Astrocyte (in vitro differentiated cells and primary cell): ENCODE results near the gene ARF6. TPM values are rescaled to one million over a fixed set of nuclear protein-coding genes. Genes with fewer than 3 reads are reported as not detected.

Experiments
- DNase-seq: peaks from one replicate; pipeline ENCODE4 v3.0.0-alpha.2; 2010; ENCODE audit warnings: low read depth
- FAIRE-seq: peaks from 2 replicates; lab custom pipeline; 2011; peaks lifted over from hg19 to GRCh38; lab: Jason Lieb, UNC
- H2AFZ ChIP-seq: 2 replicates; pipeline ENCODE4 v1.6.0; 2012; ENCODE audit warnings: low read depth, low read length, inconsistent platforms
- H3K27ac ChIP-seq: 2 replicates; pipeline ENCODE4 v1.5.1; 2011; ENCODE audit warnings: low read depth, low read length, inconsistent platforms
- H3K27me3 ChIP-seq: 2 replicates; pipeline ENCODE4 v1.6.0; 2011; ENCODE audit warnings: low read length, inconsistent platforms; ENCODE audit not compliant: insufficient read depth
- H3K36me3 ChIP-seq: 2 replicates; pipeline ENCODE4 v1.5.1; 2011; ENCODE audit warnings: low read length, inconsistent platforms; ENCODE audit not compliant: insufficient read depth
- H3K4me1 ChIP-seq: 2 replicates; pipeline ENCODE4 v1.5.1; 2011; ENCODE audit warnings: low read length, inconsistent platforms; ENCODE audit not compliant: insufficient read depth
- H3K4me2 ChIP-seq: 2 replicates; pipeline ENCODE4 v1.6.0; 2012; ENCODE audit warnings: low read length, inconsistent platforms
- H3K4me3 ChIP-seq: 2 replicates; pipeline ENCODE4 v1.5.1; 2011; ENCODE audit warnings: low read depth, mild to moderate bottlenecking, low read length, inconsistent platforms; ENCODE audit not compliant: insufficient read depth
- H3K79me2 ChIP-seq: 2 replicates; pipeline ENCODE4 v1.6.0; 2012; ENCODE audit warnings: mild to moderate bottlenecking, low read length, inconsistent platforms; ENCODE audit not compliant: insufficient read depth
- H3K9ac ChIP-seq: 2 replicates; pipeline ENCODE4 v1.6.0; 2012; ENCODE audit warnings: mild to moderate bottlenecking, low read length, inconsistent platforms
- H3K9me3 ChIP-seq: 2 replicates; pipeline ENCODE4 v1.5.1; 2012; ENCODE audit warnings: low read depth, mild to moderate bottlenecking, low read length, inconsistent platforms; ENCODE audit not compliant: insufficient read depth
- H4K20me1 ChIP-seq: 2 replicates; pipeline ENCODE4 v1.6.0; 2012; ENCODE audit warnings: low read length, inconsistent platforms; ENCODE audit not compliant: insufficient read depth
- H3K27ac Mint-ChIP-seq: one replicate; pipeline ENCODE4 v1.8.0; 2021; ENCODE audit warnings: mild to moderate bottlenecking, mixed read lengths; ENCODE audit not compliant: unreplicated experiment
- H3K27me3 Mint-ChIP-seq: one replicate; pipeline ENCODE4 v1.8.0; 2021; ENCODE audit warnings: low read depth, mixed read lengths; ENCODE audit not compliant: unreplicated experiment
- H3K36me3 Mint-ChIP-seq: one replicate; pipeline ENCODE4 v1.8.0; 2021; ENCODE audit warnings: low read depth, mixed read lengths; ENCODE audit not compliant: unreplicated experiment
- H3K4me1 Mint-ChIP-seq: one replicate; pipeline ENCODE4 v1.8.0; 2021; ENCODE audit warnings: low read depth, mixed read lengths; ENCODE audit not compliant: unreplicated experiment
- H3K4me3 Mint-ChIP-seq: one replicate; pipeline ENCODE4 v1.8.0; 2021; ENCODE audit warnings: mild to moderate bottlenecking, moderate library complexity, mixed read lengths; ENCODE audit not compliant: unreplicated experiment
- H3K9me3 Mint-ChIP-seq: one replicate; pipeline ENCODE4 v1.8.0; 2021; ENCODE audit warnings: mild to moderate bottlenecking, mixed read lengths; ENCODE audit not compliant: unreplicated experiment
- CTCF ChIP-seq: IDR thresholded peaks from 2 replicates; pipeline ENCODE4 v1.5.1; 2011; ENCODE audit warnings: low read depth, mild to moderate bottlenecking, inconsistent platforms, low read length, moderate library complexity; ENCODE audit not compliant: insufficient read depth
- EZH2 ChIP-seq: IDR thresholded peaks from 2 replicates; pipeline ENCODE4 v1.6.1; 2012; ENCODE audit warnings: mild to moderate bottlenecking, low read length, inconsistent platforms; ENCODE audit not compliant: insufficient read depth
- total RNA-seq: library from RNA; stranded (reverse); gene quantifications from 2 replicates; pipeline ENCODE4 v1.2.1, GENCODE V29; 2021

The ARF6 gene
- total RNA-seq, 1 donor from 2014 or later: 53.4 TPM

- Histone ChIP-seq H2AFZ (no peak overlapping the region), H3K4me2 (no peak overlapping the region), H3K4me1 (no peaks in the 10 kb centered on the region), H3K27ac (no peak overlapping the region), H3K27me3 (no peaks in the 10 kb centered on the region), H3K9me3 (no peaks in the 10 kb centered on the region), H3K79me2 (no peaks in the 10 kb centered on the region), H3K4me3 (no peak overlapping the region), H4K20me1 (no peaks in the 10 kb centered on the region), H3K36me3 (no peaks in the 10 kb centered on the region), H3K9ac (no peak overlapping the region)
- DNase-seq (no peak), FAIRE-seq (no peak)
- Mint-ChIP-seq H3K27ac (no peak overlapping the region), H3K36me3 (no peaks in the 10 kb centered on the region), H3K27me3 (no peaks in the 10 kb centered on the region), H3K9me3 (no peaks in the 10 kb centered on the region), H3K4me3 (no peak overlapping the region), H3K4me1 (no peaks in the 10 kb centered on the region)
- TF ChIP-seq EZH2 (no peak), CTCF (no peak)
Measured at GRCh38 chr14:49924852-49925251, 32.0 kb downstream of the ARF6 start.

DNA sequence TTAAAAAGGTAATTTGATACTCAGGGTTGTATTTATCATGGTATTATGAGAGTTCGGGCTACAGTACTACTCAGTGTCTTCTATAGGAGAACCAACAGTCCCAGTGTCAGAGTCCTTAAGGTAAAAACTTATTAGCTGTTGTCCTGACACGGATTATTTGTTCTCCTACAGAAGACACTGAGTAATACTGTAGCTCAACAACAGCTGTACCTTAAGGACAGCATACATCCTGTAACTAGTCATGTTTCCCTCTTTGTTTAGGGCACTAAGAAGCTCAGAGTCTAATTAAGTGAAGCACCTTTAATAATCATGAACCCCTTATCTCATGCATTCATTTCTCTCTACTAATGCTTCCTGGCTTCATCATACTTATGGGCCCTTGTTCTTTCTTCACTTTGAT is 33.9 kb downstream of the ARF6 start:
- Mint-ChIP-seq H3K27me3 (no peaks in the 10 kb centered on the region), H3K36me3 (no peaks in the 10 kb centered on the region), H3K9me3 (no peaks in the 10 kb centered on the region), H3K4me1 (no peaks in the 10 kb centered on the region), H3K4me3 (no peak overlapping the region), H3K27ac (no peak overlapping the region)
- H3K4me1 ChIP-seq: no peaks in the 10 kb centered on the region
- no peak overlapping the region for H3K9ac ChIP-seq
- no peak for FAIRE-seq
- no peak for TF ChIP-seq EZH2
- no peak for TF ChIP-seq CTCF
- no peak for DNase-seq
- H2AFZ ChIP-seq: no peak overlapping the region
- H3K27me3 ChIP-seq: no peaks in the 10 kb centered on the region
- H3K4me3 ChIP-seq: no peak overlapping the region
- no peak overlapping the region for H3K4me2 ChIP-seq
- no peaks in the 10 kb centered on the region for H3K79me2 ChIP-seq
- H3K9me3 ChIP-seq: no peaks in the 10 kb centered on the region
- no peak overlapping the region for H3K27ac ChIP-seq
- H4K20me1 ChIP-seq: no peaks in the 10 kb centered on the region
- no peaks in the 10 kb centered on the region for H3K36me3 ChIP-seq

GRCh38 chr14:49928015-49928414 is 35.1 kb downstream of the ARF6 start:
- H3K9ac ChIP-seq: no peak overlapping the region
- H3K4me1 Mint-ChIP-seq: no peaks in the 10 kb centered on the region
- no peaks in the 10 kb centered on the region for H3K27me3 Mint-ChIP-seq
- no peak overlapping the region for H3K4me3 Mint-ChIP-seq
- FAIRE-seq: no peak
- H3K36me3 Mint-ChIP-seq: no peaks in the 10 kb centered on the region
- H3K4me2 ChIP-seq: no peak overlapping the region
- no peaks in the 10 kb centered on the region for H3K4me1 ChIP-seq
- H3K27ac ChIP-seq: no peak overlapping the region
- H2AFZ ChIP-seq: no peak overlapping the region
- no peaks in the 10 kb centered on the region for H3K9me3 Mint-ChIP-seq
- H3K4me3 ChIP-seq: no peak overlapping the region
- H3K9me3 ChIP-seq: no peaks in the 10 kb centered on the region
- H3K36me3 ChIP-seq: no peaks in the 10 kb centered on the region
- no peak for TF ChIP-seq EZH2
- no peak for TF ChIP-seq CTCF
- H3K27ac Mint-ChIP-seq: no peak overlapping the region
- no peaks in the 10 kb centered on the region for H3K27me3 ChIP-seq
- no peak for DNase-seq
- H4K20me1 ChIP-seq: no peaks in the 10 kb centered on the region
- H3K79me2 ChIP-seq: no peaks in the 10 kb centered on the region
